BE2C (cell line): ENCODE measurements around the gene ELAVL3.
A peak's percentile ranks its signal among the peaks of the same experiment; 100 is the strongest.

Source experiments
- DNase-seq: peaks from one replicate; pipeline ENCODE4 v3.0.0-alpha.2; 2020
- H3K27me3 ChIP-seq: fragments of 250-450 bp; sonication (Bioruptor Pico); 2 replicates; pipeline ENCODE4 v1.5.1; 2020; ENCODE audit warnings: mild to moderate bottlenecking
- H3K36me3 ChIP-seq: fragments of 250-450 bp; sonication (Bioruptor Pico); 2 replicates; pipeline ENCODE4 v1.5.1; 2020; ENCODE audit warnings: mild to moderate bottlenecking
- H3K4me1 ChIP-seq: fragments of 250-450 bp; sonication (Bioruptor Pico); 2 replicates; pipeline ENCODE4 v1.5.1; 2020
- H3K4me3 ChIP-seq: 2 replicates; pipeline ENCODE4 v1.5.1; 2011; ENCODE audit warnings: low read depth, low read length
- H3K9me3 ChIP-seq: fragments of 250-450 bp; sonication (Bioruptor Pico); 2 replicates; pipeline ENCODE4 v1.5.1; 2020
- CTCF ChIP-seq: IDR thresholded peaks from 2 replicates; pipeline ENCODE4 v1.5.1; 2012; ENCODE audit warnings: mild to moderate bottlenecking, low read depth, low read length

The ELAVL3 gene

DNA sequence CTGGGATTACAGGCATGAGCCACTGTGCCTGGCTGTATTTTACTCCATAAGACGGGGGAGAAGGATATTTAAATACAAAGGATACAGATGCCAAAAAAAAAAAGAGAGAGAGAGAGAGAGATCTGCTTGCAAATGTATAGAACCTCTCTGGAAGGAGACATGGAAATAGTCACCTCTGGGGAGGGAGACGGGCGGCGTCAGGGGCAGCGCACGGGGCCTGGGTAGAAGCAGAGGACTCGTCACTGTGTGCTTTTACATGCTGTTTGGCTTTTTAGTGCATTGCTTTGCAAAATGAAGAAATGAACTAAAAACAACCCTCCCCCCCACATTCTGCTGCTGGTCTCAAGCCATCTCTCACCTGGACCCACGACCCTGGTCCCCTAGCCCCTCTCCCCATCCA is 29.6 kb upstream of the ELAVL3 start:
- Histone ChIP-seq H3K4me1 (no peaks in the 10 kb centered on the region), H3K36me3 (peaks cover 42% of the 10 kb centered on the region), H3K27me3 (no peaks in the 10 kb centered on the region), H3K4me3 (no peak overlapping the region), H3K9me3 (no peaks in the 10 kb centered on the region)
- no peak for TF ChIP-seq CTCF
- no peak for DNase-seq

GRCh38 chr19:11507370-11508078 is 26.7 kb upstream of the ELAVL3 start:
- no peaks in the 10 kb centered on the region for H3K27me3 ChIP-seq
- no peaks in the 10 kb centered on the region for H3K9me3 ChIP-seq
- peaks cover 25% of the 10 kb centered on the region for H3K36me3 ChIP-seq
- DNase-seq = no peak
- no peak overlapping the region for H3K4me3 ChIP-seq
- TF ChIP-seq CTCF = no peak
- peaks cover 5% of the 10 kb centered on the region for H3K4me1 ChIP-seq

DNA sequence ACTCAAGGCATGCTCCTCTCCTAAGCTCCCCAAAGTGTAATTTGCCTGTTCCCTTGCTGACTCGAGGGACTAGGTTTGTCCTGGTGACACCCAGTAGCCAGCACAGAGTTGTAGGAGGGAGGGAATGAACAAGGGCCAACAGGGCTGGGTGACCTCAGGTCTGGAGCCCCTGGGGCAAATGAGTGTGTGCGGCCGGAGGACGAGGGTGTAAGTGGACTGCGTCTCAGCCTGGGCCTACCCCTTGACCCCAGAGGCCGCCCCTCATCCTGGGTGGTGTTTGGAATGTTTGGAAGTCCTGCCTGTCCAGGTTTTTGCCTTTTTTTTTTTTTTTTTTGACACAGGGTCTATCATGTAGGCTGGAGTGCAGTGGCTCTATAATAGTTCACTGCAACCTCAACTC is 26.1 kb upstream of the ELAVL3 start:
- no peak for TF ChIP-seq CTCF
- peaks cover 5% of the 10 kb centered on the region for H3K4me1 ChIP-seq
- no peaks in the 10 kb centered on the region for H3K27me3 ChIP-seq
- no peak for DNase-seq
- H3K4me3 ChIP-seq = no peak overlapping the region
- H3K36me3 ChIP-seq = peaks cover 19% of the 10 kb centered on the region
- H3K9me3 ChIP-seq = no peaks in the 10 kb centered on the region

DNA sequence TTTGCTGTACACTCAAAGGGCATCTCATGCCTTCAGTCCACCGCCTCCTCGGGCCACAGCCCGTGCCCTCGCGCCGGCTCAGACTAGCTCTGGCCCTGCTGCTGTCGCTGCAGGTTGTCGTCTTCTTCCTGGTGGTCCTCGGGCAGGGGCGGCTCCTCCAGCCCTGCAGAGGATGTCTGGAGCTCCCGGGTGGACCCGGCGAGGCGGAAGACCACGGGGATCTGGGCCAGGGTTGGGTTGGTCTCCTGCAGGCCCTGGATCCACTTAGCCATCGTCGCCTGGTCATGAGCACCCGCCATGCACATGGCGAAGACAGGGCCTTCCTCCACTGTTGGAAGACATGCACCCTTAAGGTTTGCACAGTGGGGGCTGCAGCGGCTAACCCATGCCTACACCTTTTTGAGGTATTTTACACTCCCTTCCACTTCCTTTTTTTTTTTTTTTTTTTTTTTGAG is 25.3 kb upstream of the ELAVL3 start:
- Histone ChIP-seq H3K4me3 (peak overlapping the region; percentile 66), H3K36me3 (peaks cover 15% of the 10 kb centered on the region), H3K4me1 (peaks cover 5% of the 10 kb centered on the region), H3K27me3 (no peaks in the 10 kb centered on the region), H3K9me3 (no peaks in the 10 kb centered on the region)
- no peak for DNase-seq
- TF ChIP-seq CTCF = no peak

GRCh38 chr19:11505504-11506100 is 24.8 kb upstream of the ELAVL3 start, which contains the start of gene ZNF653:
ZNF653 (minus strand) TSS chr19:11505839; CDS start chr19:11505786, 53 bp downstream.
- H3K4me3 ChIP-seq = peak within 1 kb of the TSS; percentile 66

More at GRCh38 chr19:11505504-11506100, 24.8 kb upstream of the ELAVL3 start, which contains the start of gene ZNF653:
- Histone ChIP-seq H3K36me3 (peaks cover 14% of the 10 kb centered on the region), H3K4me1 (peaks cover 5% of the 10 kb centered on the region), H3K9me3 (no peaks in the 10 kb centered on the region), H3K27me3 (no peaks in the 10 kb centered on the region)
- peak; percentile 95 for DNase-seq
- TF ChIP-seq CTCF = no peak
